Trophoblast cell (in vitro differentiated cells and primary cell): ENCODE data around the gene IL17A. TPM values are rescaled to one million over a fixed set of nuclear protein-coding genes. Genes with fewer than 3 reads are reported as not detected.

Experiments
- DNase-seq, 2 donors: peaks; one replicate each; pipeline ENCODE4 v3.0.0-alpha.2; 2016
- H2AFZ ChIP-seq: 2 replicates; pipeline ENCODE4 v1.6.1; 2013; ENCODE audit warnings: low read length, moderate library complexity, mild to moderate bottlenecking; ENCODE audit not compliant: insufficient read depth, poor library complexity
- H2AK5ac ChIP-seq: 2 replicates; pipeline ENCODE4 v1.6.1; 2013; ENCODE audit warnings: mild to moderate bottlenecking, low read length
- H2BK120ac ChIP-seq: 2 replicates; pipeline ENCODE4 v1.6.1; 2013; ENCODE audit warnings: low read length, mild to moderate bottlenecking, moderate library complexity; ENCODE audit not compliant: insufficient read depth, poor library complexity
- H2BK12ac ChIP-seq: 2 replicates; pipeline ENCODE4 v1.6.1; 2013; ENCODE audit warnings: mild to moderate bottlenecking, low read length, moderate library complexity
- H2BK5ac ChIP-seq: 2 replicates; pipeline ENCODE4 v1.6.1; 2013; ENCODE audit warnings: low read length, low read depth, moderate library complexity, mild to moderate bottlenecking; ENCODE audit not compliant: poor library complexity
- H3K14ac ChIP-seq: 2 replicates; pipeline ENCODE4 v1.6.1; 2013; ENCODE audit warnings: mild to moderate bottlenecking, low read length
- H3K18ac ChIP-seq: 2 replicates; pipeline ENCODE4 v1.6.1; 2013; ENCODE audit warnings: mild to moderate bottlenecking, low read length
- H3K23ac ChIP-seq: 2 replicates; pipeline ENCODE4 v1.6.1; 2013; ENCODE audit warnings: low read length
- H3K27ac ChIP-seq: 2 replicates; pipeline ENCODE4 v1.5.1; 2013; ENCODE audit warnings: low read depth, mild to moderate bottlenecking, inconsistent platforms, low read length, moderate library complexity
- H3K27me3 ChIP-seq: 2 replicates; pipeline ENCODE4 v1.6.1; 2013; ENCODE audit warnings: inconsistent platforms, mild to moderate bottlenecking, low read length, moderate library complexity; ENCODE audit not compliant: insufficient read depth
- H3K36me3 ChIP-seq, 2 experiments: 1 replicate in 1 of 2; 2 replicates in 1 of 2; pipeline ENCODE4 v1.6.1; 2013; ENCODE audit warnings: low read length in 2 of 2, mild to moderate bottlenecking in 2 of 2, moderate library complexity in 1 of 2; ENCODE audit not compliant: insufficient read depth in 2 of 2, control insufficient read depth in 1 of 2
- H3K4ac ChIP-seq: 2 replicates; pipeline ENCODE4 v1.6.1; 2013; ENCODE audit warnings: low read depth, mild to moderate bottlenecking, low read length, moderate library complexity
- H3K4me1 ChIP-seq, 2 experiments: 1 replicate in 1 of 2; 2 replicates in 1 of 2; pipeline ENCODE4 v1.6.1; 2013; ENCODE audit warnings: low read length in 2 of 2, mild to moderate bottlenecking in 2 of 2, moderate library complexity in 1 of 2; ENCODE audit not compliant: insufficient read depth in 2 of 2, control insufficient read depth in 1 of 2
- H3K4me2 ChIP-seq: 2 replicates; pipeline ENCODE4 v1.6.1; 2013; ENCODE audit warnings: inconsistent platforms, mild to moderate bottlenecking, low read length, moderate library complexity
- H3K4me3 ChIP-seq: 2 replicates; pipeline ENCODE4 v1.5.1; 2013; ENCODE audit warnings: mild to moderate bottlenecking, low read depth, low read length, inconsistent platforms
- H3K79me1 ChIP-seq: one replicate; pipeline ENCODE4 v1.6.1; 2013; ENCODE audit warnings: low read length
- H3K79me2 ChIP-seq: 2 replicates; pipeline ENCODE4 v1.6.1; 2013; ENCODE audit warnings: low read length, mild to moderate bottlenecking; ENCODE audit not compliant: control insufficient read depth, insufficient read depth, poor library complexity
- H3K9ac ChIP-seq: 2 replicates; pipeline ENCODE4 v1.6.1; 2013; ENCODE audit warnings: mild to moderate bottlenecking, low read length
- H3K9me3 ChIP-seq: 2 replicates; pipeline ENCODE4 v1.6.1; 2013; ENCODE audit warnings: low read depth, mild to moderate bottlenecking, control low read depth, inconsistent platforms, low read length; ENCODE audit not compliant: insufficient read depth
- H4K12ac ChIP-seq: 2 replicates; pipeline ENCODE4 v1.6.1; 2013; ENCODE audit warnings: low read depth, mild to moderate bottlenecking, low read length, moderate library complexity
- H4K8ac ChIP-seq: 2 replicates; pipeline ENCODE4 v1.6.1; 2013; ENCODE audit warnings: low read depth, mild to moderate bottlenecking, low read length, moderate library complexity
- H4K91ac ChIP-seq: one replicate; pipeline ENCODE4 v1.6.1; 2013; ENCODE audit warnings: low read depth, mild to moderate bottlenecking, low read length, moderate library complexity
- WGBS: extraction: QIAGEN DNeasy Blood & Tissue Kit; methylation state at CpG from one replicate; pipeline ENCODE4 v1.1.7; 2013; ENCODE audit warnings: missing lambda C conversion rate; ENCODE audit not compliant: insufficient read length, insufficient coverage; ENCODE audit errors: extremely low coverage; 5-methylcytosine and 5-hydroxymethylcytosine counted together
- polyA plus RNA-seq: library from polyadenylated mRNA; stranded (reverse); fragments of 200-250 nt; gene quantifications from 2 replicates; pipeline ENCODE4 v1.2.3, GENCODE V29; 2013

Gene IL17A
- not detected in 2 replicates for polyA plus RNA-seq

- no peak within 1 kb of the TSS for H3K27ac ChIP-seq
- no peak within 1 kb of the TSS for H2AFZ ChIP-seq
- no peak for DNase-seq
- H3K4me1 ChIP-seq: no peaks in the 10 kb centered on the region
- H3K4me2 ChIP-seq: no peak within 1 kb of the TSS
- H4K12ac ChIP-seq: no peak within 1 kb of the TSS
- no peaks in the 10 kb centered on the region for H3K79me2 ChIP-seq
- H3K9me3 ChIP-seq: no peaks in the 10 kb centered on the region
- H2BK5ac ChIP-seq: no peak within 1 kb of the TSS
- H4K91ac ChIP-seq: no peak within 1 kb of the TSS
- H2BK12ac ChIP-seq: no peak within 1 kb of the TSS
- H3K79me1 ChIP-seq: no peaks in the 10 kb centered on the region
- H2BK120ac ChIP-seq: no peak within 1 kb of the TSS
- no peaks in the 10 kb centered on the region for H3K27me3 ChIP-seq
- H2AK5ac ChIP-seq: no peak within 1 kb of the TSS
- H3K14ac ChIP-seq: no peak within 1 kb of the TSS
- no peak within 1 kb of the TSS for H3K23ac ChIP-seq
- no CpG with 5 or more reads among the region's 7 CpGs for whole genome bisulfite sequencing
- no peaks in the 10 kb centered on the region for H3K36me3 ChIP-seq
- no peak within 1 kb of the TSS for H3K9ac ChIP-seq
- H3K18ac ChIP-seq: no peak within 1 kb of the TSS
- H3K4ac ChIP-seq: no peak within 1 kb of the TSS
- H4K8ac ChIP-seq: no peak within 1 kb of the TSS
- H3K4me3 ChIP-seq: no peak within 1 kb of the TSS
These were observed at the start of gene IL17A for GRCh38 chr6:52186075-52186474. Gene IL17A (plus strand): TSS chr6:52186375. CDS start chr6:52186432, 57 bp downstream.

GRCh38 chr6:52136934-52137467, 49.2 kb upstream of the IL17A start:
- H4K12ac ChIP-seq: no peak overlapping the region
- H3K36me3 ChIP-seq: no peaks in the 10 kb centered on the region
- no peak overlapping the region for H3K4me3 ChIP-seq
- H3K79me2 ChIP-seq: no peaks in the 10 kb centered on the region
- H3K4me2 ChIP-seq: no peak overlapping the region
- H3K27ac ChIP-seq: no peak overlapping the region
- no peaks in the 10 kb centered on the region for H3K27me3 ChIP-seq
- peaks cover 0 to 5% of the 10 kb centered on the region in 2 experiments for H3K4me1 ChIP-seq
- H3K18ac ChIP-seq: no peak overlapping the region
- H3K9ac ChIP-seq: no peak overlapping the region
- H3K79me1 ChIP-seq: no peaks in the 10 kb centered on the region
- no peak overlapping the region for H4K8ac ChIP-seq
- H2BK12ac ChIP-seq: no peak overlapping the region
- no peak overlapping the region for H2BK120ac ChIP-seq
- H3K23ac ChIP-seq: no peak overlapping the region
- no peak overlapping the region for H2AK5ac ChIP-seq
- no peak overlapping the region for H4K91ac ChIP-seq
- no peaks in the 10 kb centered on the region for H3K9me3 ChIP-seq
- no peak overlapping the region for H2AFZ ChIP-seq
- no peak overlapping the region for H3K14ac ChIP-seq
- H3K4ac ChIP-seq: no peak overlapping the region
- WGBS: no CpG with 5 or more reads among the region's 12 CpGs
- H2BK5ac ChIP-seq: no peak overlapping the region
- no peak for DNase-seq

- WGBS: no CpG with 5 or more reads among the region's 4 CpGs
- H3K4ac ChIP-seq: no peak overlapping the region
These were observed 47.9 kb upstream of the IL17A start for GRCh38 chr6:52138284-52138683.

GRCh38 chr6:52139985-52140680, 46.0 kb upstream of the IL17A start:
- Histone ChIP-seq H2AK5ac (no peak overlapping the region), H4K8ac (no peak overlapping the region), H3K79me1 (no peaks in the 10 kb centered on the region), H3K4me3 (no peak overlapping the region), H3K4me2 (no peak overlapping the region), H3K79me2 (no peaks in the 10 kb centered on the region), H3K27ac (no peak overlapping the region), H3K23ac (no peak overlapping the region), H3K4me1 (peaks cover 0 to 5% of the 10 kb centered on the region in 2 experiments), H3K9ac (no peak overlapping the region), H4K91ac (no peak overlapping the region), H2BK5ac (no peak overlapping the region), H3K4ac (no peak overlapping the region), H3K14ac (no peak overlapping the region), H3K9me3 (no peaks in the 10 kb centered on the region), H2BK12ac (no peak overlapping the region), H2AFZ (no peak overlapping the region), H3K36me3 (no peaks in the 10 kb centered on the region), H4K12ac (no peak overlapping the region), H2BK120ac (no peak overlapping the region), H3K27me3 (no peaks in the 10 kb centered on the region), H3K18ac (no peak overlapping the region)
- no peak for DNase-seq
- no CpG with 5 or more reads among the region's 3 CpGs for WGBS

More at GRCh38 chr6:52138284-52138683, 47.9 kb upstream of the IL17A start:
- H3K27me3 ChIP-seq: no peaks in the 10 kb centered on the region
- no peak overlapping the region for H4K8ac ChIP-seq
- H3K36me3 ChIP-seq: no peaks in the 10 kb centered on the region
- no peak overlapping the region for H3K18ac ChIP-seq
- no peak overlapping the region for H3K27ac ChIP-seq
- H4K12ac ChIP-seq: no peak overlapping the region
- H2BK5ac ChIP-seq: no peak overlapping the region
- no peaks in the 10 kb centered on the region for H3K79me1 ChIP-seq
- peaks cover 0 to 5% of the 10 kb centered on the region in 2 experiments for H3K4me1 ChIP-seq
- H3K79me2 ChIP-seq: no peaks in the 10 kb centered on the region
- DNase-seq: no peak
- H3K9me3 ChIP-seq: no peaks in the 10 kb centered on the region
- H3K9ac ChIP-seq: no peak overlapping the region
- no peak overlapping the region for H2AFZ ChIP-seq
- H2BK12ac ChIP-seq: no peak overlapping the region
- no peak overlapping the region for H3K4me2 ChIP-seq
- H3K4me3 ChIP-seq: no peak overlapping the region
- no peak overlapping the region for H3K23ac ChIP-seq
- H4K91ac ChIP-seq: no peak overlapping the region
- no peak overlapping the region for H2BK120ac ChIP-seq
- no peak overlapping the region for H3K14ac ChIP-seq
- no peak overlapping the region for H2AK5ac ChIP-seq
